HG03025 (cell line): ENCODE results near the gene PRPF8.
"Not testable (repeated sequence)": the region's sequence is repeated elsewhere in the genome, so short reads cannot be mapped to it uniquely, and the experiment has no call there.

Experiments
- ATAC-seq: cut with Tn5 transposase; IDR thresholded peaks from one replicate; pipeline ENCODE4 v1.9.1; 2021; ENCODE audit warnings: mild to moderate bottlenecking, moderate library complexity; ENCODE audit not compliant: unreplicated experiment, low FRiP score

PRPF8 gene

GRCh38 chr17:1684378-1685189, at the start of gene PRPF8:
TSS of gene PRPF8 (minus strand) at chr17:1684867. CDS start at chr17:1684571, 296 bp downstream.
- ATAC-seq: peak; percentile 95

- no peak for ATAC-seq
Observed at GRCh38 chr17:1733759-1734158, 49.1 kb upstream of the PRPF8 start.

- ATAC-seq: no peak
Observed at GRCh38 chr17:1732833-1733321, 48.2 kb upstream of the PRPF8 start.

- no peak for ATAC-seq
Observed at GRCh38 chr17:1732241-1732832, 47.7 kb upstream of the PRPF8 start.

GRCh38 chr17:1731194-1731506, 46.5 kb upstream of the PRPF8 start:
- no peak for ATAC-seq

- no peak for ATAC-seq
Observed at GRCh38 chr17:1730326-1731193, 45.9 kb upstream of the PRPF8 start.

GRCh38 chr17:1729966-1730325, 45.3 kb upstream of the PRPF8 start:
- no peak for ATAC-seq

GRCh38 chr17:1727876-1728630, 43.4 kb upstream of the PRPF8 start:
- ATAC-seq: no peak

GRCh38 chr17:1727258-1727789, 42.7 kb upstream of the PRPF8 start:
- ATAC-seq: no peak

GRCh38 chr17:1726626-1727257, 42.1 kb upstream of the PRPF8 start:
- ATAC-seq: no peak

- ATAC-seq: no peak
Observed at GRCh38 chr17:1725642-1726511, 41.2 kb upstream of the PRPF8 start.

GRCh38 chr17:1724869-1725641, 40.4 kb upstream of the PRPF8 start:
- no peak for ATAC-seq

- no peak for ATAC-seq
Observed at GRCh38 chr17:1724351-1724868, 39.7 kb upstream of the PRPF8 start, which contains the start of gene WDR81. TSS of gene WDR81 (plus strand) at chr17:1724704. CDS start at chr17:1724960, 256 bp downstream.

GRCh38 chr17:1722022-1722421, 37.4 kb upstream of the PRPF8 start:
- not testable (repeated sequence) for ATAC-seq

GRCh38 chr17:1720856-1721386, 36.3 kb upstream of the PRPF8 start:
- no peak for ATAC-seq

- ATAC-seq: no peak
Observed at GRCh38 chr17:1718362-1719165, 33.9 kb upstream of the PRPF8 start.
